HG03558 (cell line): ENCODE data around the gene R3HDM1.
"Not testable (repeated sequence)": the region's sequence is repeated elsewhere in the genome, so short reads cannot be mapped to it uniquely, and the experiment has no call there.

ENCODE experiments used
- ATAC-seq: cut with Tn5 transposase; IDR thresholded peaks from one replicate; pipeline ENCODE4 v1.9.1; 2021; ENCODE audit warnings: moderate number of reproducible peaks; ENCODE audit not compliant: unreplicated experiment; ENCODE audit errors: extremely low read depth

The R3HDM1 gene

DNA sequence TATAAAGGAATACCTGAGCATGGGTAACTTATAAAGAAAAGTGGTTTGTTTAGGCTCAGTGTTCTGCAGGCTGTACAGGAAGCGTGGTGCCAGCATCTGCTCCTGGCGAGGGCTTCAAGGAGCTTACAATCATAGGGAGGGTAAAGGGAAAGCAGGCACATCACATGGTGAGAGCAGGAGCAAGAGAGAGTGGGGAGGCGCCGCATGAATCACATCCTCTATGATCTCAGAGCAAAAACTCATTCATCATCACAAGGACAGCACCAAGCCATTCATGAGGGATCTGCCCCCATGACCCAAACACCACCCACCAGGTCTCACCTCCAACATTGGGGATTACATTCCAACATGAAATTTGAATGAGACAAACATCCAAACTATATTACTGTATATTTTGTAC lies 32.5 kb downstream of the R3HDM1 start:
- no peak for ATAC-seq

DNA sequence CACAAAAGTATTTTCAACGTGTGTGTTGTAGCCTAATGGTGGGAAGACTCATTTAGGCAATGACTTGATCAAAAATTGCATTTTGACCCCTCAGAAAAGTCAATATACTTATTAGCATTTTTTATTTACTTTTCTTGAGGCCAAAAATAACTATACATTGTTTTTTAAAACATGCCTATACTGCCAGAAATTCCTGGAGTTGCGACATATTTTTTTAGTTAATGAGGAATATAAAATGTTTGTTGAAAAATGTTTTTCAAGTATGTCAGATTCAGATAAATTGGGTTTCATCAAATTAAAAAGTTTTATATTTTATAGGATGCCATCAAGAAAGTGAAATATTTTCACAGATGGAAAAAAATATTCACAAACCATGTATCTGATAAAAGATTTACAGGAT lies 39.6 kb downstream of the R3HDM1 start:
- ATAC-seq, result no peak

DNA sequence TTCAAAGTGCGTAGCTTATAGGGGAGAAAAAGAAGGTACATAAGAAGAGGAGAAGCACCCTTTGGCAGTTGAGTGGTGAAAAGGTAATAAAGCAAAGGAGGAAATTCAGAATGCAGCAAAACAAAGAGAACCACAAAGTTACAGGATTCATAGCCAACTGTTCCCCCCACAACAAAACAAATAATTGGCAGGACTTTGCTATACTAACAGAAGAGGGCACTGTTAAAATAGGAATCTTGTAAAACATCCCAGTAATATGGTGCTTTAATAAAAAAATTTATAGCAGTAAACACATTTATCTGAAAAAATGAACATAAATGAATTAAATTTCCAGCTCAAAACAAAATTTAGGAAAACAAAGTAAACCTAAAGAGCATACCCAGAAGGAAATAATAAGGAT lies 42.3 kb downstream of the R3HDM1 start:
- no peak for ATAC-seq

DNA sequence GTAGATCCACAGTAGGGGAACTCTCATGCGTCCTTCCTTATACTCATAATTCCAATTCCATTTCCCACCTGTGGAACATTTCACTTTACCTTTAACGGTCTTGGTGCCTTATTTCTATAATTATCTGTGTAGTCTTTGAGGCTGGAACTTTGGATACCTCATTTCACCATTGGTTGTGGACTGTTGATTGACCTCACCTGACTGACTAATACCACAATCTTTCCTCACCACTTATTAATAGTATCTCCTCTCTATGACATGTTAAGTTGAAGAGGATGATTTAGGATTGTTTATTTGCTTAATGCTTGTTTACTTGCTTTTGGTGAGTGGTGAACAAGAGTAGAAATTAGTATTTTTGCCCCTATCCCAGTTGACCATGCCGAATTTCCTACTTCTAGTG lies 50.0 kb downstream of the R3HDM1 start:
- no peak for ATAC-seq

DNA sequence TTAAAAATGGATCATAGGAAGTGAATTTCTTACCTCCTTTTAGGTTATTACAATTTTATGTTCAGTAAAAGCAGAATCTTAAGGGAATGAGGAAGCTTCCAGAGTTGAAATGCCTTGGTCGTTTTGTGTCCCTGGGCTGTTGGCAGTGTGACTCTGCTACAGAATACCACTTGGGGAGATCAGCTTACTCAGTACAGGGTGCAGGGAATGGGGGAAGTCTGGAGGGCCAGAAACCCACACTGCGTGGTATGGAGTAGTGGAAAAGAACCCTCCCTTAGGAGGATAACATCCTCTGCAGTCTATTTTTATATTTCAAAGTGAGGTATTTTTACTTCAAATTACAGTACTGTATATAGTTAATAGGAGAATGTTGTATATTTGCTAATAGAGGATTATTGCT lies 51.1 kb downstream of the R3HDM1 start:
- no peak for ATAC-seq

DNA sequence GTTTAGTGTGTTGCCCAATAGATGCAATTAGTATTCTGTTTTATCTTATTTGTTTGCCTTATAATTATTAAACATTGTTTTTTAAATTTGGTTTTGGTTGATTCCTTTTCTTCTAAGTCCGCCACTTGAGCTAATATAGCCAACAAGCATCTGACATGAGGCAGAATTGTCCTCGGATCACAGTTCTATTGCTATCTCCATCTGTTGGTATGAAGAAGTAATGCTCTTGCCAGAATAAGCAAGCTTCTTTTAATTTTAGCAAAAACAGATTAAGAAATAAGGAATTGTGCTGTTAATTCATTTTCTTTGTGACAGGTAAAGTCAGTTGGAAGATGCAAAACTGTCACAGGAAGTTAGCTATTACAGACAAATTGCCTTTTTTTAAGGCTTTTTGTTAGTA lies 54.3 kb downstream of the R3HDM1 start:
- ATAC-seq, result no peak

DNA sequence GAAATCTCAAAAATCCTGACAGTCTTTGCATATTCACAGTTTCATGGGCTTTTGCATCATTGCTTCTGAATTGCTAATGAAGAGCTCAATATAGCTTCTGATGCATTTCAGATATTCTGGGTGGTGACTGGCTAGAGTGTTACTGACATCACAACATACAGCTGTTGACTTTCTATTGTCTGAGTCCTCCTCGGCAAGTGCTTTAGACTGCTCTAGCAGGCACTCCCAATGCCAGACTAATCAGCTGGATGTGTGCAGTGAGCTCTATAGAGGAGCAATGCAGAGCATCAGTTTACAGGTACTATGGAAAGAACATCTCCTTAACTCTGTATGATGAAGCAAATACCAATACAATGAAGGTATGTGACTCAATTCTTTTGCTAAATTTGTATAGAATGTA lies 54.9 kb downstream of the R3HDM1 start:
- no peak for ATAC-seq

DNA sequence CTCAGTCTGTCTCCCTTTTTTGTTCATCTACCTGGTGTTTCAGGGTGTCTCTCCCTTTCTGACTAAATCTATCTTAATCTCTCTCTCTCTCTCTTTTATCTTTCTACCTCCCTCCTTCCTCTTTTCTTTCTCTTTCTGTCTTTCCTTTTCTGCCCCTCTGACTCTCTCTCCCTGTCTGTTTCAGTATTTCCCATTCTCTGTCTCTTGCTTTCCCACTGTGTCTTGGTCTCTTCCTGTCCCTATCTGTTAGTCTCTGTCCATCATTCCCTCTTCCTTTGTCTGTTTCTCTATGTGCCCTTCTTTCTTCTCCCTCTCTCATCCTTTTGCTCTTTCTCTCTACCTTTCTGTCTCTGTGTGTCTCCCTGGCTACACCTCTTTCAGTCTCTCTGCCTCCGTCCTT lies 56.7 kb downstream of the R3HDM1 start:
- ATAC-seq, result no peak

DNA sequence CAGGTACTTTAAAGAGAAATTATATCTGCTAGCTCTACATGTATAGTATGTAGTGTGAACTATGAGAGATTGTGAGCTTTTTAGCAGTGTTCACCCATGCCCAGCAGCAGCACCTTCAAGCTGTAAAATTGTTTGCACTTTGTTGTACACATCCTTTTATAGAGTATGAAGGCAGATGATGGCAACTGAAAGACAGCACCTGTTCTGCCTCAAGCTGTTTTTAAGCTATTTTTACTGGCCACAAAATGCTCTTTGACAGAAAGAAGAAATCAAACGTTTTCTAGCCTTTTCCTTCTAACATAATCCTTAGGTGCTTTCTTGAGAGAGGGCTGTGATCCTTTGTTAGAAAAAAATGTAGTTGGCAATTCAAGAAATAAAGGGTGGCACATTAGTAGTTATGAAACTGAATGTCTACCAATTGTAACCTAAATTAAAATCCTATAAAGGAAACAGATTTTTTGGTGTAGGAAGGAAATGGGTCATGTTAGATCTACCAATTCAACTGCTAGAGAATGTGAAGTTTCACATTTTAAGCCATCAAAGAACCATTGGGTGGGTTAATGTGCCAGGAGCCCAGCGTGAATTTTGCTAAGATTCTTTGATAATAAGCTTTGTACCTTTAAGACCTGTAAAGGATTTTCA lies 59.5 kb downstream of the R3HDM1 start:
- no peak for ATAC-seq

DNA sequence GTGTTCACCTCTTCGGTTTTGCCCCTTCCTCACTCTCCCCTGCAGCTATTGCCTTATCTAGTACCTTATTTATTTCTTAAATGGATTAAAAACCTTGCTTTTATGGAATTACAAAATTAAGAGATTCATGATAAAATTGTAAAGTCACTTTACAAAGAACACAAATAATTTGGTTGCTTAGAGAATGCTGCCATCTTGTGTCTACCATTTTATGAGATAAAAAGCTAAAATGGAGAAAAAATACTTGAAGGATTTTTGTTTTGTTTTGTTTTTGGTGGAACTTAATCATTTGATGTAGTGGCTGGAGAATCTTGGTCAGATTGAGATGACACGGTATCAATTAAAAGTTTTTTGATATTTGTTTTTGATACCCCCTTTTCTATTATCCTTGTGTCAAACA lies 69.6 kb downstream of the R3HDM1 start:
- ATAC-seq, result no peak

DNA sequence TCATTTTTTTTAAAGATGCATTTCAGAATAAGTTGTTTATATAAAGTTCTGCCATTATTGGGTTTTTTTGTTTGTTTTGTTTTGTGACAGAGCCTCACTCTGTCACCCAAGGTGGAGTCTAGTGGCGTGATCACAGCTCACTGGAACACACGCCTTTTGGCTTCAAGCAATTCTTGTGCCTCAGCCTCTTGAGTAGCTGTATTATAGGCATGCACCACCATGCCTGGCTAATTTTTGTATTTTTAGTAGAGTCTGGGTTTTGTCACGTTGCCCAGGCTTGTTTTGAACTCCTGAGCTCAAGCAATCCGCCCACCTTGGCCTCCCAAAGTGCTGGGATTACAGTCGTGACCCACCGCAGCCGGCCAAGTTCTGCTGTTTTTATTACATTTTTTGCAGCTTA lies 72.3 kb downstream of the R3HDM1 start:
- no peak for ATAC-seq

DNA sequence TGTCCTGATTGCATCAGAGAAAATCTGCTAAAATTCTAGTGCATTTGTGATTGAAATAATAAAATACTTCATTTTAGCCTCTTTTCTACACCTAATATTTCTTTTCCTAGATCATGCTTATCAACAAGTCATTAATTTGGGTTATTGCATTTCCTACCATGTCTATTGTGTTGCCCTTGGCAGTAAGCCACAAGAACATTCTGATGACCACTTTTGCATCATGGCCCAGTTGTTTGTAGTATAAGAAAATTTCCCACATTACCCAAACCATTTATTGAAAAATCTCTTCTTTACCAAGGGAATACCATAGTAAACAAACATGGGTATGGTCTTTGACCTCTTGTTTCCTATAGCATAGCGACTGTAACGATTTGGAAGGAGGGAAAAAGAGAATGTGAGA lies 76.3 kb downstream of the R3HDM1 start:
- no peak for ATAC-seq

DNA sequence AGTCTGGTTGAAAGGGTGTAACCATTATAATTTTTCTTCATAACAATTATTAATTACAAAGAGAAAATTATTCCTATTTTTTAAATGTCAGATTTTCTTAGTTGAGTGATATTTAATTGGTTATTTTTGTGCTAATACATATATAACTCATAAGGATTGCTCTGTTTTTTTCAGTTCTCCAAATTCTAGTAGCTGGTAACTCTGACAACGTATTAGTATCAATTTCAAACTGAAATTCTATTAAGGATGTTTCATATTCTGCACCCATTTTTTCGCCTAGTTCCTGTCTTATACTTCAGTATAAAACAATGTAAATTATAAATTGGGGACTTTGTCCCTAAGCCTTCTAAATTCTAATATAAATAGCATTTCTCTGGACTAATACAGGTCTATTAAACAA lies 81.0 kb downstream of the R3HDM1 start:
- ATAC-seq, result no peak

DNA sequence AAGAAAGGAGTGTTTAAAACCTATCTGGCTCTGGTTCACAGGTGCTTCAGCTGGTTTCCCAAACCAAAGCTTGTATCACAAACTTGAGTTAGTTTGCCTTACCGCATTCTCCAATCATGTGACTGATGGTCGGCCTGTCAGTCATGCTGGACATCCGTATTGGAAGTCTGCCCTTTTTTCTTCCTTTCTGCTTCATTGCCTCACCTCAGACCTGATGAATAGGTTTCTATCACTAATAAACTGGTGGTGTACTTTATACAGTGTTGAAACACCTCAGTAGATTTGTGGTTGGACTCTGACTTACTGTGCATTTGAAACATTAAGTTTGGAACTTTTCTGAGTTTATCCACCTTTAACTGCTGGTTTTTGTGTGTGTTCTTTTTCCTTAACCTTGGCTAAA lies 84.1 kb downstream of the R3HDM1 start:
- ATAC-seq, result no peak

DNA sequence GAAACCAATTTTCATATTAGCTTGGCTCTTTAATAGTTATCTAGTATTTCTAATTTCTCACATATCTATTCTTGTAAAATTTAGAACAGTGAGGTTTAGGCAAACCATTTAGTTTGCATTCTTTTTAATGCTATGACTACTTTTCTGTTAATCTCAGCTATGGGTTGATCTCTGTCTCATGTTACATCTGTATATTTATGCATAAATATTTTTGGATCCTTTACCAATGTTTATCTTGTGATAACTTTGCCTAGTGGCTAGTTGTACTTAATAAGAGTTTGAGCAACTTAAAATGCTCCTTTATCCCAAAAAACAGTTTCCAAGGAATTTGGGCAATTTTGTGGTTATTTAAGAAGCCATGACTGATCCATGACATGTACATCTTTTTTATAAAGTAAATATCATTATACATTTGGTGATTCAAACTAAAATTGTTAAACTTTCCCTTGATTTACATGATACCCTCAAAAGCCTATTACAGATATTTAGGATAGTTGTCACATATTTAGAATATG lies 86.3 kb downstream of the R3HDM1 start:
- ATAC-seq, result no peak

DNA sequence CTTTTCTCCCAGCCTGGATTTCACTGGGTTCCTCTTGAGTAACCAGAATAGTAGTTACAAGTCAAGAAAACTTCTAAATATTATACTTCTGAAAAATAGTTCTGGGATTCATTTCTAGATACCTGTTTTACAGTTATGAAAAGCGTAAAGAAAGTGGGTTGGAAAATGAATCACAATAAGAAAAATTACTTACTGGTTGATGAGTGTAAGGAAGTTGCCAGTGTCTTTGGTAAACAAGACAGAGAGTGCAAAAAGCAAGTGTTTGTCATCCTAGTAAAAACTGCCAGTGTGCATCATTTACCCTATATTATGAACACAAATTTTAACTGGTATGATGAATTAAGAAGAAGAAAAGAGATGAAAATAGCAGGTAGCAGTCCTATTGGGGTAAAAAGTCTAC lies 88.9 kb downstream of the R3HDM1 start:
- ATAC-seq, result no peak

DNA sequence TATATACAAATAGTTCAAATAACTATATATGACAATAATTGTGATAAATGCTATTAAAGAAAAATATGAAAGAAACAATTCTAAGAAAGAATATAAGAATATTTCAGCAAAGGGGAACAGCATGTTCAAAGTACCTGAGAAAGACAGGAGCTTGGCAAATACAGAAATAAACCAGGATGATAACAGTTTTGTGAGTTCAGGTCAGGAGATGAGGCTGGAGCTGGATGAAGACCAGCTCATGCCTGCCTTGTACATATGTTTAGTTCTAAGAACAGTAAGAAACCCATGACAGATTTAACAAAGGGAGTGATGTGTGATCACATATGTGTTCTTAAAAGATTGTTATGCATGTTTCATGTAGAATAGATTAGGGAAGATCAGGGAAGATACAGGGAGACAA lies 98.2 kb downstream of the R3HDM1 start:
- ATAC-seq, result no peak

DNA sequence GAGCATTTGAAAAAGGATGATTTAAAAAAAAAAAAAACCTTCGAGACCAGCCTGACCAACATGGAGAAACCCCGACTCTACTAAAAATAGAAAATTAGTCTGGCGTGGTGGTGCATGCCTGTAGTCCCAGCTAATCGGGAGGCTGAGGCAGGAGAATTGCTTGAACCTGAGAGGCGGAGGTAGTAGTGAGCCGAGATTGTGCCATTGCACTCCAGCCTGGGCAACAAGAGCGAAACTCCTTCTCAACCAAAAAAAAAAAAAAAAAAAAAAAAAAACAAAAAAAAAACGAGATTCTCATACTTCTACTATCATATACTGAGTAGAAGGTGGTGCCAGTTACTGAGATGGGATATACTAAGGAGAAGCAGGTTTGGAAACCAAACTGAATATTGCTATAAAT lies 98.8 kb downstream of the R3HDM1 start:
- ATAC-seq, result not testable (repeated sequence)

DNA sequence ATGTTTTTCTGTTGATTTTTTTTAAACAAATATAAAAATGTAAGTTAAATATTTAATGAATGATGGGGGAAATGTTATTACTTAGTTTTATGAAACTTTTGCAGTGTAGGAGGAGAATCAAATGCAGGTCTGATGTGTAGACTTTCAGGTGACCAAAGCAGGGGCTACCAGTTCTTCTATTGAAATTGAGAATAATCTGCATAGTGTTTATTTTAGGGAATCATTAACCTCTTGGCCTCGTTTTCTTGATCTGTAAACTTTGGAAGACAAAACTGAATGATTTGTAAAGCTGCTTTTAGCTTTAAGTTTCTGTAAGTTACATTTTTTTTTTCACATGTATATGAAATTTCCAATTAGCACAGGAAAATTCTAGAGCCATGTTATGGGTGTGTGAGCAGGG lies 99.2 kb downstream of the R3HDM1 start:
- ATAC-seq, result no peak

DNA sequence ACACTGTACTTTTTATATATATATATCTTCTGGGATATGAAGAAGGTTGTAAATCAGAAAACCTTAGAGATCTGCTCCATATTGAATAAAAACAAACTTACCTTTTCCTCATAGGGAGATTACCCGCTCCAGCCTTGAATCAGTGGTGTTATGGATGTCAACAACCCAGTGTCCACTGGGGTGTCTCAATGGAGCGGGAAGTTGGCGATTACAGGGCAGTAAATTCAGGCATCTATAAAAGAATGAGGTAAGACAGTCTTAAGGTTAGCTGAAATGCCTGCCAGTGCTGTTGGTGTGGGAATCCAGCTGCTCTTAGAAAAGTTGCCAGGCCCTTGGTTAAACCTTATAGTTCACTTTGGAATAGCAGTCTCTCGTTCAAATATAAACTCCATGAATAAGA lies 102.3 kb downstream of the R3HDM1 start:
- ATAC-seq, result no peak

DNA sequence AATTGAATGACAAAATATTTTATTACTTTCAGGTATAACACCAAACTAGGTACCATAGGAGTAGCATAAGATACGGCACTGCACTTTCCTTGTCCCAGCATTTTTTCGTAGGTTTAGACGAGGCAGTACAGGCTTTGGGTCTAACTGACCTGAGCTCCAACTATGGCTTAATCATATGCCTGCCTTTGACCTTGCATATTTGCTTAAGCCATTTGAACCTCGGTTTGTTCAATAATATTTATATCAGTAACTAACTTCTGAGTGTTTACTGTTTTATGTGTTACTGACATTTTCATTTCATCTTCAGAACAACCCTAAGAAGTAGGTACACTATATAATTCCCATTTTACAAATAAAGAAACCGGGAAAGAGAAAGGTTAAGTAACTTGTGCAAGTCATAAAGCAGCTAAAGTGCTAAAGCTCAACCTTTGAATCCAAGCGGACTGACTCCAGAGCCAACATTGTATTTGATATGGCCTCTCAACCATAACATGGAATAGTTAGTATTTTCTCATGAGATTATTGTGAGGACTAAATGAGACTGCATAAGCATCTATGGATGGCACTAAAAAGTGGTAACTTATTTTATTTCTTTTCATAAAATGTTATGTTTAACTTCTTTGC lies 104.0 kb downstream of the R3HDM1 start:
- no peak for ATAC-seq

DNA sequence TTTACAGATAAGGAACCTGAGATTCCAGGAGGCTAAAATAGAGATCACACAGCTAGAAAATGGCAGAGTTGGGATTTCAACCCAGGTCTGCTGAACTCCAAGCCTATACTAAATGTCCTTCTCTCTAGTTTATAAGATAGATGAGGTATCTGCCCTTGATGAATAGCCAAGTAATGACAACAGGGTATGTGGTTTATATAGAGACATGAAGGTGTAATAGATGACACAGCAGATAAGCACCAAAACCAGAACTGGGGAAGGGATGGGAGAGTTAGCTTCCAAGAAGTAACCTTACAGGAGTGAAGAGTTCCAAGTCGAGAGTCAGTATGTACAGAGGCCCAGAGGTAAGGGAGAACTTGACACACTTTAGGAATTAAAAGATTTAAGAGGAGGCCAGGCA lies 105.7 kb downstream of the R3HDM1 start:
- ATAC-seq, result no peak
